ENCODE results near the gene ADAMTSL1.

The ADAMTSL1 gene

GRCh38 chr9:18825656-18826170, 351.8 kb downstream of the ADAMTSL1 start:
- DNase-seq: no peak

- DNase-seq: no peak
Measured at GRCh38 chr9:18826248-18826647, 352.3 kb downstream of the ADAMTSL1 start.

- DNase-seq: no peak
Measured at GRCh38 chr9:18829066-18829465, 355.1 kb downstream of the ADAMTSL1 start.

GRCh38 chr9:18829873-18830272, 355.9 kb downstream of the ADAMTSL1 start:
- peak; percentile 39 for DNase-seq

- no peak for DNase-seq
Measured at GRCh38 chr9:18834740-18835361, 360.9 kb downstream of the ADAMTSL1 start.

- DNase-seq: no peak
Measured at GRCh38 chr9:18837402-18837801, 363.4 kb downstream of the ADAMTSL1 start.

- DNase-seq: no peak
Measured at GRCh38 chr9:18847576-18848275, 373.8 kb downstream of the ADAMTSL1 start.

GRCh38 chr9:18848657-18849056, 374.7 kb downstream of the ADAMTSL1 start:
- DNase-seq: no peak

- DNase-seq: no peak
Measured at GRCh38 chr9:18849270-18849669, 375.3 kb downstream of the ADAMTSL1 start.

GRCh38 chr9:18849890-18850677, 376.1 kb downstream of the ADAMTSL1 start:
- no peak for DNase-seq

- no peak for DNase-seq
Measured at GRCh38 chr9:18851069-18851795, 377.3 kb downstream of the ADAMTSL1 start.

GRCh38 chr9:18855656-18856055, 381.7 kb downstream of the ADAMTSL1 start:
- no peak for DNase-seq

GRCh38 chr9:18857334-18857733, 383.4 kb downstream of the ADAMTSL1 start:
- no peak for DNase-seq

- no peak for DNase-seq
Measured at GRCh38 chr9:18857769-18858168, 383.8 kb downstream of the ADAMTSL1 start.

- DNase-seq: peak; percentile 93
Measured at GRCh38 chr9:18861609-18862544, 387.9 kb downstream of the ADAMTSL1 start.

- no peak for DNase-seq
Measured at GRCh38 chr9:18863791-18864190, 389.8 kb downstream of the ADAMTSL1 start.

GRCh38 chr9:18864516-18864915, 390.6 kb downstream of the ADAMTSL1 start:
- DNase-seq: no peak

GRCh38 chr9:18865542-18865941, 391.6 kb downstream of the ADAMTSL1 start:
- DNase-seq: no peak

GRCh38 chr9:18866121-18866831, 392.3 kb downstream of the ADAMTSL1 start:
- DNase-seq: no peak

- DNase-seq: no peak
Measured at GRCh38 chr9:18869725-18870124, 395.8 kb downstream of the ADAMTSL1 start.

- no peak for DNase-seq
Measured at GRCh38 chr9:18874069-18874468, 400.1 kb downstream of the ADAMTSL1 start.
